ENCODE data around the gene ANKRD33B.
A peak's percentile ranks its signal among the peaks of the same experiment; 100 is the strongest.

Gene ANKRD33B

GRCh38 chr5:10619649-10620048 is 55.8 kb downstream of the ANKRD33B start:
- WGBS, result 92% methylated on average over 10 of the region's 10 CpGs
- Histone ChIP-seq H4K8ac (ENCODE audit: low read length) (no peak overlapping the region), H3K36me3 (ENCODE audit: control insufficient read depth in 1 of 2, insufficient read depth in 2 of 2, low read depth in 1 of 2, low read length in 2 of 2) (peaks cover 11 to 43% of the 10 kb centered on the region in 2 experiments), H3K27ac (ENCODE audit: low read length, poor library complexity, severe bottlenecking) (no peak overlapping the region), H3K27me3 (ENCODE audit: control insufficient read depth in 1 of 2, insufficient read depth in 1 of 2, low read length in 2 of 2) (no peaks in the 10 kb centered on the region), H2BK120ac (ENCODE audit: low read depth, low read length) (no peak overlapping the region), H2BK12ac (ENCODE audit: low read length in 2 of 2) (no peak overlapping the region), H3K9ac (ENCODE audit: low read length) (no peak overlapping the region), H2BK5ac (ENCODE audit: low read depth, low read length, poor library complexity, severe bottlenecking) (no peak overlapping the region), H3K4me3 (ENCODE audit: insufficient read depth in 1 of 2, low read depth in 1 of 2, low read length in 2 of 2) (no peak overlapping the region), H3K4me2 (ENCODE audit: low read length, poor library complexity, severe bottlenecking) (no peak overlapping the region), H4K91ac (ENCODE audit: low read length) (no peak overlapping the region), H3K4me1 (ENCODE audit: control insufficient read depth, insufficient read depth, low read depth, low read length) (peaks cover 3% of the 10 kb centered on the region), H2AK5ac (ENCODE audit: low read length, severe bottlenecking) (no peak overlapping the region), H3K18ac (ENCODE audit: low read depth in 1 of 2, low read length in 2 of 2) (no peak overlapping the region), H2AFZ (ENCODE audit: low read depth, low read length) (no peak overlapping the region), H3K23ac (ENCODE audit: low read length in 2 of 2) (no peak overlapping the region), H3K4ac (ENCODE audit: low read depth in 1 of 2, low read length in 2 of 2) (no peak overlapping the region), H3K9me3 (ENCODE audit: control insufficient read depth, low read length) (peaks cover 11% of the 10 kb centered on the region), H3K14ac (ENCODE audit: low read length in 2 of 2) (no peak overlapping the region), H3K79me1 (replicated peaks; ENCODE audit: low read length, poor library complexity, severe bottlenecking) (peaks cover 45% of the 10 kb centered on the region), H2BK15ac (ENCODE audit: low read depth, poor library complexity, severe bottlenecking) (no peak overlapping the region)
- no peak for DNase-seq

DNA sequence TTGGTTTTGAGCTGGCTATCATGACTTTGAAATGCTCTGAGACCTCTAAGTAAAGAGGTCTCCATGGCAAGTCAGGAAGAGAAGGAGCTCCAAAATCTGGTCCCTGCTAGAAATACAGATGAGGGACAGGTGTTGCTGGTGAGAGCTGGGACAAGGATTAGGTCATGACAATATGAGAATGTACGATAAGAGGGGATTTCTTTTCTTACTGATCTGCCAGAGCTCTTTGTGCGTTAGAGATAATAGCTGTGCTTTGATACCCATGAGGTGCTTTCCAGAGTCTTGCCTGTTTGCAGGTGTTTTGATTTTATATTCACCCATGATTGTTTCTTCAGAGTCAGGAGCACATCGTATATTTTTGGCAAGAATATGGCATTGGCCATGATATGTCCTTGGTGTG is 56.5 kb downstream of the ANKRD33B start:
- Histone ChIP-seq H3K14ac (ENCODE audit: low read length in 2 of 2) (no peak overlapping the region), H3K4me3 (ENCODE audit: insufficient read depth in 1 of 2, low read depth in 1 of 2, low read length in 2 of 2) (no peak overlapping the region), H4K91ac (ENCODE audit: low read length) (no peak overlapping the region), H3K23ac (ENCODE audit: low read length in 2 of 2) (no peak overlapping the region), H3K27ac (ENCODE audit: low read length, poor library complexity, severe bottlenecking) (no peak overlapping the region), H2BK5ac (ENCODE audit: low read depth, low read length, poor library complexity, severe bottlenecking) (no peak overlapping the region), H2BK15ac (ENCODE audit: low read depth, poor library complexity, severe bottlenecking) (no peak overlapping the region), H2AFZ (ENCODE audit: low read depth, low read length) (no peak overlapping the region), H2AK5ac (ENCODE audit: low read length, severe bottlenecking) (no peak overlapping the region), H3K18ac (ENCODE audit: low read depth in 1 of 2, low read length in 2 of 2) (no peak overlapping the region), H3K27me3 (ENCODE audit: control insufficient read depth in 1 of 2, insufficient read depth in 1 of 2, low read length in 2 of 2) (no peaks in the 10 kb centered on the region), H2BK12ac (ENCODE audit: low read length in 2 of 2) (no peak overlapping the region), H3K4ac (ENCODE audit: low read depth in 1 of 2, low read length in 2 of 2) (no peak overlapping the region), H3K4me1 (ENCODE audit: control insufficient read depth, insufficient read depth, low read depth, low read length) (peaks cover 3% of the 10 kb centered on the region), H3K4me2 (ENCODE audit: low read length, poor library complexity, severe bottlenecking) (no peak overlapping the region), H3K9me3 (ENCODE audit: control insufficient read depth, low read length) (peaks cover 11% of the 10 kb centered on the region), H3K9ac (ENCODE audit: low read length) (no peak overlapping the region), H3K36me3 (ENCODE audit: control insufficient read depth in 1 of 2, insufficient read depth in 2 of 2, low read depth in 1 of 2, low read length in 2 of 2) (peaks cover 14 to 46% of the 10 kb centered on the region in 2 experiments), H4K8ac (ENCODE audit: low read length) (no peak overlapping the region), H3K79me1 (replicated peaks; ENCODE audit: low read length, poor library complexity, severe bottlenecking) (peaks cover 43% of the 10 kb centered on the region), H2BK120ac (ENCODE audit: low read depth, low read length) (no peak overlapping the region)
- 64% methylated on average over 3 of the region's 3 CpGs for WGBS
- DNase-seq, result no peak

DNA sequence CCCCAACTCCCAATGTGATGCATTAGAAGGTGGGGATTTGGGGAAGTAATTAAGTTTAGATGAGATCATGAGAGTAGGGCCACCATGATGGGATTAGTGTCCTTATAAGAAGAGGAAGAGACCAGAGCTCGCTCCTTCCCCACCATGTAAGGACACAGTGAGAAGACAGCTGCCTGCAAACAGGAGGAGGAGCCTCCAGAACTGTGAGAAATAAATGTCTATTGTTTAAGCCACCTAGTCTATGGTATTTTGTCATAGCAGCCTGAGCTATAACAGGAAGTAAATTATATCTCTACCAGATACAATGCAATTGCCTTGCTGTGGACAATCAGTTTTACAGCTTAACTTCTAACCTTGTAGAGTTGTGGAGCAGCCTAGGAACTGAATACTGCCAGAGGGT is 58.0 kb downstream of the ANKRD33B start:
- peaks cover 3% of the 10 kb centered on the region for H3K4me1 ChIP-seq (ENCODE audit: control insufficient read depth, insufficient read depth, low read depth, low read length)
- H3K4me2 ChIP-seq (ENCODE audit: low read length, poor library complexity, severe bottlenecking), result no peak overlapping the region
- H3K27me3 ChIP-seq (ENCODE audit: control insufficient read depth in 1 of 2, insufficient read depth in 1 of 2, low read length in 2 of 2), result no peaks in the 10 kb centered on the region
- H2BK12ac ChIP-seq (ENCODE audit: low read length in 2 of 2), result no peak overlapping the region
- no peak overlapping the region for H2BK120ac ChIP-seq (ENCODE audit: low read depth, low read length)
- peaks cover 11% of the 10 kb centered on the region for H3K9me3 ChIP-seq (ENCODE audit: control insufficient read depth, low read length)
- DNase-seq, result no peak
- H3K27ac ChIP-seq (ENCODE audit: low read length, poor library complexity, severe bottlenecking), result no peak overlapping the region
- H2BK15ac ChIP-seq (ENCODE audit: low read depth, poor library complexity, severe bottlenecking), result no peak overlapping the region
- WGBS, result 93% methylated on average over 1 of the region's 1 CpG
- no peak overlapping the region for H4K91ac ChIP-seq (ENCODE audit: low read length)
- peaks cover 47% of the 10 kb centered on the region for H3K79me1 ChIP-seq (replicated peaks; ENCODE audit: low read length, poor library complexity, severe bottlenecking)
- peaks cover 14 to 53% of the 10 kb centered on the region in 2 experiments for H3K36me3 ChIP-seq (ENCODE audit: control insufficient read depth in 1 of 2, insufficient read depth in 2 of 2, low read depth in 1 of 2, low read length in 2 of 2)
- H3K14ac ChIP-seq (ENCODE audit: low read length in 2 of 2), result no peak overlapping the region
- no peak overlapping the region for H3K23ac ChIP-seq (ENCODE audit: low read length in 2 of 2)
- no peak overlapping the region for H3K18ac ChIP-seq (ENCODE audit: low read depth in 1 of 2, low read length in 2 of 2)
- no peak overlapping the region for H2AFZ ChIP-seq (ENCODE audit: low read depth, low read length)
- H4K8ac ChIP-seq (ENCODE audit: low read length), result no peak overlapping the region
- no peak overlapping the region for H2AK5ac ChIP-seq (ENCODE audit: low read length, severe bottlenecking)
- no peak overlapping the region for H3K9ac ChIP-seq (ENCODE audit: low read length)
- no peak overlapping the region for H3K4ac ChIP-seq (ENCODE audit: low read depth in 1 of 2, low read length in 2 of 2)
- H3K4me3 ChIP-seq (ENCODE audit: insufficient read depth in 1 of 2, low read depth in 1 of 2, low read length in 2 of 2), result no peak overlapping the region
- no peak overlapping the region for H2BK5ac ChIP-seq (ENCODE audit: low read depth, low read length, poor library complexity, severe bottlenecking)

GRCh38 chr5:10622810-10623209 is 58.9 kb downstream of the ANKRD33B start:
- H3K79me1 ChIP-seq (replicated peaks; ENCODE audit: low read length, poor library complexity, severe bottlenecking), result peaks cover 38% of the 10 kb centered on the region
- H2BK15ac ChIP-seq (ENCODE audit: low read depth, poor library complexity, severe bottlenecking), result no peak overlapping the region
- no peak overlapping the region for H2BK120ac ChIP-seq (ENCODE audit: low read depth, low read length)
- H3K27me3 ChIP-seq (ENCODE audit: control insufficient read depth in 1 of 2, insufficient read depth in 1 of 2, low read length in 2 of 2), result no peaks in the 10 kb centered on the region
- no peak overlapping the region for H3K27ac ChIP-seq (ENCODE audit: low read length, poor library complexity, severe bottlenecking)
- H3K4me2 ChIP-seq (ENCODE audit: low read length, poor library complexity, severe bottlenecking), result no peak overlapping the region
- H3K36me3 ChIP-seq (ENCODE audit: control insufficient read depth in 1 of 2, insufficient read depth in 2 of 2, low read depth in 1 of 2, low read length in 2 of 2), result peaks cover 14 to 45% of the 10 kb centered on the region in 2 experiments
- H4K91ac ChIP-seq (ENCODE audit: low read length), result no peak overlapping the region
- no peak overlapping the region for H2AFZ ChIP-seq (ENCODE audit: low read depth, low read length)
- H3K23ac ChIP-seq (ENCODE audit: low read length in 2 of 2), result no peak overlapping the region
- no peak overlapping the region for H2BK12ac ChIP-seq (ENCODE audit: low read length in 2 of 2)
- H2AK5ac ChIP-seq (ENCODE audit: low read length, severe bottlenecking), result peak overlapping the region; percentile 29
- H3K9ac ChIP-seq (ENCODE audit: low read length), result no peak overlapping the region
- no peak for DNase-seq
- H4K8ac ChIP-seq (ENCODE audit: low read length), result peak overlapping the region; percentile 14
- no peak overlapping the region for H2BK5ac ChIP-seq (ENCODE audit: low read depth, low read length, poor library complexity, severe bottlenecking)
- H3K4me1 ChIP-seq (ENCODE audit: control insufficient read depth, insufficient read depth, low read depth, low read length), result peaks cover 4% of the 10 kb centered on the region
- H3K9me3 ChIP-seq (ENCODE audit: control insufficient read depth, low read length), result peaks cover 11% of the 10 kb centered on the region
- H3K18ac ChIP-seq (ENCODE audit: low read depth in 1 of 2, low read length in 2 of 2), result no peak overlapping the region
- peak overlapping the region in 1 of 2 experiments; percentile 47 for H3K4ac ChIP-seq (ENCODE audit: low read depth in 1 of 2, low read length in 2 of 2)
- no peak overlapping the region for H3K4me3 ChIP-seq (ENCODE audit: insufficient read depth in 1 of 2, low read depth in 1 of 2, low read length in 2 of 2)
- WGBS, result 95% methylated on average over 4 of the region's 4 CpGs
- H3K14ac ChIP-seq (ENCODE audit: low read length in 2 of 2), result no peak overlapping the region
